GM18508 (cell line): ENCODE results near the gene ANKMY1.

Experiments used
- ATAC-seq: cut with Tn5 transposase; IDR thresholded peaks from one replicate; pipeline ENCODE4 v1.9.1; 2021; ENCODE audit warnings: moderate number of reproducible peaks; ENCODE audit not compliant: insufficient read depth, unreplicated experiment

Gene ANKMY1

DNA sequence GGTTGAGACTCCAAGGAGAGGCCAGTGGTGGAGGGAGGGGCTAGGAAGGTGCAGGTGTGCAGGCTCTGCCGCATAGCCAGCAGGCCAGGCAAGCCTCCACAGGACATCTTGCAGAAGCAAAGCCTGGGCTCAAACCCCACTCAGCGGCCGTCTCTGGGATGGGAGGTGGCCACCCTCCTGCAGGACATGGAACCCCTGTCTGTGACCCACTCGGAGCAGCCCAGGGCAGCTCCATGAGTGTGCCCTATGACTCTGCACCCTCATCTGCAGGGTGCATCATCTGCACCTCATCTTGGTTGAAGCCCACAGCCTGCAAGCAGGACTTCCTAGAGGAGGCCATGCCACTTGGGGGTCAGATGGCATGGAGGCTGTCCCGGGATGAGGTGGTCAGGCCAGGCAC lies 76.1 kb downstream of the ANKMY1 start:
- ATAC-seq, result no peak

DNA sequence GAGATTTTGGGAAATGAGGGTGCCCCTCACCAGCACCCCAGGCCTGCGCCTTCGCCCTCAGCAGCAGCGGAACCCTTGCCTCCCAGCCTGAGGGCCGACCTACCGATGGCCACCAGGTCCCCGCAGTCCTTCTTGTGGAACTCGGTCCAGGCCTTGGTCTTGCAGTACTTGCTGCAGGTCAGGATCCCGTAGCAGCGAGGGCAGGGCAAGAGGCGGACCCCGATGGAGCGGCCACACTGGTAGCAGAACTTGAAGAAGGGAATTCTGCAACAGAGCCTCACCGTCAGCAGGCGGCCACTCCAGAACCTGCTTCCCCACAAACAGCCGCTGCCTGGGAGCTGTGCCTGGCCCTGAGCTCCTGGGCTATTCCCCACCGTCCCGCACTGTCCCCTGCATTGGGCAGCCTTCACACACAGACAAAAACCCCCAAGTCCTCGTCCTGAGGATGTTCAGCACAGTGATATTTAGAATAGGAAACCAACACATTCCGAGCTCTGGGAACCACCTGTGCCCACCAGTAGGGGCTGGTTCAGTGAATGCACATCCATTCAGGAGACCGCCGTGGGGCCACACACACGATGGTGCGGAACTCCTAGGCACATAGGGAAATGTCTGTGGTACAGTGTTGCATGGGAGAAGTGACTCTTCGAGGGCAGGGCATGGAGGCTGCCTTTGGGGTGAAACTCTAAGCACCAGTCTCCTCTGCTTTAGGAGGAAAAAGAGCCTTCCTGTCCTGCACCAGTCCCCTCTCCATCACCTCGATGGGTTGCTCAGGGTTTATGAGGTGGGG lies 76.8 kb downstream of the ANKMY1 start:
- no peak for ATAC-seq

DNA sequence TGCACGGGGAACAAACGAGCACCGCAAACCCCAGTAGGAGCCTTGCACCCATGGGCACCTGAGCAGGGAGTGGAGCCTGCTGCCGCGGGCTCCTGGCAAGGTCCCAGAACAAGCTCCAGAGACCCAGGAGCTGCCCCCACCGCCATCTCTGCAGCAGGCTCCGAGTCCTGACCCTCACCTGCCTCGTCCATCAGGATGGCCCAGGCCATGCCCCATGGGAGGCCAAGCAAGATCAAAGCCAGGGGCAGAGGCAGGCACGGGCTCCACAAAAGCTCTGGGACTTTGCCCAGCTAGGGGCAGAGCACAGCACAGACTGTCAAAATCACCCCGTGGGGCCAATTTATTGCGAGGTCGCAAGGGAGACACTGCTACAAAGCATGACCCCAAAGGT lies 78.7 kb downstream of the ANKMY1 start:
- ATAC-seq, result no peak

DNA sequence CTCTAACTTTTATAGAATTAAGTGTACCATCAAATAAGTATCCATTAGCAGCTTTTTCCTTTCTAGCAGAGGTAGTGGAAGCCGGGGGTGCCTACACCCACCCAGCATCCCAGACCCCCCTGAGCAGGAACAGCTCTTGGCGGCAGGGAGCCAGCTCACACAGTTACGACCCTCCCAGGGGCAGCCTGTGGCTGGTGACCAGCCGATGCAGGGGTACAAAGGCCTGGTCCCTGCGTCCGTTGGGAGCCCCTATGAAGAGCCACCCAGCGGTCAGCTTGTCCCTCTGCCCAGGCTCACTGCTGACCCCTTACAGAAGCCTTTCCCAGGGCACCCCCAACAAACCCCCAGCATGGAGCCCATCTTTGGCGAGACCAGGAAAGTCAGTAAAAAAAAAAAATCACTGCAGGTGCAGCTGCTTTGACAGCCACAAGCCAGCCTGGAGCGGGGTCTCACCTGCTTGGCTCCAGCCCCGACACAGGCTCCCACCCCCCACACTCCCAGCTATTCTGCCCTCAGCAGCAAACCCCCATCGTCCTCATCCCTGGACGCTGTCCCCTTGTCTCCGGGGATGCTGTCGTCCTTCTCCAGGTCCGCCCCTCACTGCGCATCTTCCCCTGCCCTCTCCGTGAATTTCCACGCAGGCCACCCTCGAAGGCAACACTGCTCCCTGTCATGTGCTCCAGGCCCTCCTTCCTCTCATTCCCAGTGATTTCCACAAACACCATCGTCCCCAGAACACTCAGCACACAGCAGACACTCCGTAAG lies 79.3 kb downstream of the ANKMY1 start:
- no peak for ATAC-seq

DNA sequence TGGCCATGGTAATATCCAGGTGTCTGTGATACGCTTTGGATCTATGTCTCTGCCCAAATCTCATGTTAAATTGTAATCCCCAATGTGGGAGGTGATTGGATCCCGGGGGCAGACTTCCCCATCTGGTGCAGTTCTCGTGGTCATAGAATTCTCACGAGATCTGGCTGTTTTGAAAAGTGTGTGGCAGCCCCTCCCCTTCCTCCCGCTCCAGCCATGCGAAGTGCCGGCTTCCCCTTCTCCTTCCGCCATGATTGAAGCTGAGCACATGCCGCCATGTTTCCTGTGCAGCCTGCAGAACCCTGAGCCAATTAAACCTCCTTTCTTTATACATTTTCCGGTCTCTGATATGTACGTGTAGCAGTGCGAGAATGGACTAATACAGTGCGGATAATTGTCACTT lies 79.9 kb downstream of the ANKMY1 start:
- no peak for ATAC-seq

DNA sequence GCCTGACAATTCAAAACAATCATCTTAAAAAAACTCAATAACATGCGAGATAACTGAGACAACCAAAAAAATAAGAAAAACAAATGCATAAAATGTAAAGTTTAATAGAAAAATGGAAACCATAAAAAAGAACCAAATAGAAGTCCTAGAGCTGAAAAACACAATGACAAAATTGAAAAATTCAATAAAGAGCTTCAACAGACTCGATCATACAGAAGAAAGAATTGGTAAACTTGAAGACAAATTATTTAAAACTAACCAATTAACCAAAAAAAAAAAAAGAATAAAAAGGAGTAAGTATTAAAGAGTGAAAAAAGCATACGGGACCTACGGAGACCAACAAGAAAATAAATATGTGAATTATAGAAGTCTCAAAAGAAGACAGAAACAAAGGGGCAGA lies 84.6 kb downstream of the ANKMY1 start:
- no peak for ATAC-seq

DNA sequence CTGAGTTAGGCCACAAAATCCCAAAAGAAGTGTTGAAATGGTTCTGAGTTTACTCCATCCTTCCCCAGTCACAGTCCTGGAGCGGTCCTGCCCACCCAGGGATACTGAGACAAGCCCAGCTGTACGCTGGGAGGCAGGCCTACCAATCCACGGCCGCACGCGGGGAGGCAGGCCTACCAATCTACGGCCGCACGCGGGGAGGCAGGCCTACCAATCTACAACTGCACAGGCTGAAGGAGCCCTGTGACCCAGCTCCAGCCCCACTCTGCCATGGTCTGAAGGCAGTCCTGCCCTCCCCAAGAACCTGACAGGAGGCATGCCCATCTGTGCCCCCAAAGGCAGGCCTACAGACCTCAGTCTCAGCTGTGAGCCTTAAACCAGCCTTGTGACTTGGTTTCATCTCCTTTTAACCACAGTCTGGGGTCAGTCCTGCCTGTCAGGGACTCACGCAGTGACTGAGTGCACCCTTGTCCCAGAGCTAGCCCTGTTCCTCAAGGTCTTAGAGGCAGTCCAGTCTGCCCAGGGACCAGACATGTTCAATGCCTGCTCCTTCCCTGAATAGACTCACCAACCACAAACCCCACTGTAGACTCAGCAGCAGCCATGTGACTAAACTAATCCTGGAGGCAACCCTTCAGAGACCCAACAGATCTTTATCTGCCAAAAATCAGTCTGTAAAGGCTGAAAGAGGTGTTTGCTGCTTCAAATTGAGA lies 85.6 kb downstream of the ANKMY1 start:
- no peak for ATAC-seq

DNA sequence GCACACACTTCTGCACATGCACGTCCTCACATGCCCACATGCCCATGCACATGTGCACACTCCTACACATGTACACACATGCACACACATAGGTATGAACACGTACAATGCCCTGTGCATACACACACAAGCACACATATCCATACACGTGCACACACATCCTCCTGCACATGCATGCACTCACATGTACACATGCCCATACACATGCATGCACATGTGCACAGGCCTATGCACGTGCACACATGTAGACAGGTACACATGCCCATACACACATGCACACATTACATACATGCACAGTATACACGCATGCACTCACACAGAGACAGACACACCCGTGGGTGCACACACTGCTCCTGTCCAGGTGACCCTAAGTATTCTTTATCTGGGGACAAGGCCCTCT lies 88.0 kb downstream of the ANKMY1 start:
- ATAC-seq, result no peak

DNA sequence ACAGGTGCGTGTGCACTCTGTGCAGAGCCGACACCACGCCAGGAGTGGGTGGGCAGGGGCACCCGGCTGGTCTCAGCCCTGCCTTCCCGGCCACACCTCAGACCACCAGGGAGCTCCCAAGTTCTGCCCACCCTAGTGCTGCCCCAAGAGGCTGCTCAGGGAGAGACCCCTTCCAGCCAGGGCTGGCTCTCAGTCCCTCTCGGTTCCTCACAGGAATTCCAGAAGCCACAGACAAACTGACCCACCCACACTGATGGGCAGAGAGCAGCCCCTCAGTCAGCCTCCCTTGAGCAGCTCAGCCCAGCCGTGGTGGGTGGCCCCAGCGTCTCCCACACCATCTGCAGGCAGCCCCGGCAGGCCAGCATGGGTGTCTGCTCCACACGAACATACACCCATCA lies 88.5 kb downstream of the ANKMY1 start:
- ATAC-seq, result no peak

DNA sequence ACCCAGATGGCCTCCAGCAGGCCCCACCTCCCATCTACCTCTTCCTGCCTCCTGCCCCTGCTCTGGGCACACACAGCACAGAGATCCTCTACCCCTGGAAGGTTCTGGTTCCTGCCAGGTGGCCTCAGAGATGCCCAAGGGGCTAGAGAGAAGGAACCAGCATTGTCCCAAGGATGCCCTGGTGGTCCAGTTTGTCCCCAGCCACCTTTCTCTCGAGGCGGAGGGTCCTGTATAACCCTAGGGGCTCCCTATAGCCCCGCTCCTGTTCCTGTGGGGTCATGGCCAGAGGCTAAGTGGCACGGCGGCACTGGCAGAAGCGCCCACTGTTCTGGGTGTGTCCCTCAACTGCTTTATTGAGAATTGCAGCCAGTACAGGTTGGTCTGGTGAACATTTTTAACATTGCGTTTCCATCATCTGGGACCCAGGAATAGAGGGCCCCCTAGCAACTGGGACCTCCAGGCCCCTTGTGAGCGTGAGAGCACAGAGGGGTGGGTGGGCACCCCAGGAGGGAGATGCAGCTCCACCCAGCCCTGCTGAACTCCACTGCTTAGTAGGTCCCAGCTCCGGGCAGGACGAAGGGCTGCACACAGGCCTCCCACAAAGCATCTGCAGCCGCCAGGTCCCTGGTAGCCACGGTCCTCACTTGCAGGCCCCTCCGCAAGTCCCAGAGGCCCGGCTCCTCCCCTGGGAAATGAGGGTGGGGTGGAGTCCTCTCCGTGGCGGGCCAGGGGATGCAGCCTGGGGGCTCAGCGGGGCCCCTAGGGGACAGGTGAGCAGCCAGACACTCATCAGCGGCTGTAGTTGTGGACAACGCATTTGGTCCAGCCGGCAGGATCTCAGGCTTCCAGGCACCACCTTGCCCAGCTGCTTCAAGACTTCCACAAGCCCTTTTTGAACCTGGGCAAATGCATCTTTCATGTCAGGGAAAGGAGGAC lies 89.2 kb downstream of the ANKMY1 start:
- ATAC-seq, result no peak

DNA sequence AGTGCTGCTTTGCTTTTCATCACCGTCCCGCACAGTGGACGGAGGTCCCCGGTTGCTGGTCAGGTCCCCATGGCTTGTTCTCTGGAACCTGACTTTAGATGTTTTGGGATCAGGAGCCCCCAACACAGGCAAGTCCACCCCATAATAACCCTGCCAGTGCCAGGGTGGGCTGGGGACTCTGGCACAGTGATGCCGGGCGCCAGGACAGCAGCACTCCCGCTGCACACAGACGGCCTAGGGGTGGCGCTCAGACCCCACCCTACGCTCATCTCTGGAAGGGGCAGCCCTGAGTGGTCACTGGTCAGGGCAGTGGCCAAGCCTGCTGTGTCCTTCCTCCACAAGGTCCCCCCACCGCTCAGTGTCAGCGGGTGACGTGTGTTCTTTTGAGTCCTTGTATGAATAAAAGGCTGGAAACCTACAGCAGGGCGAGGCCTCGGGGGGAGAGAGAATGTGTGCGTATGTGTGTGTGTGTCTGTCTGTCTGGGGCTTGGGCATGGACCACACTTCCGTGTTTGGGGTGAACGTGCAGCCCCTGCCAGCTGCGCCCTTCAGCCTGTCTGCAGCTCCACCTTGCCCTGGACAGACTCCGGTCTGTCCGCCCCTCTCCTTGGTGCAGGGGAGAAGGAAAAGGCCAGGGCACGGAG lies 90.0 kb downstream of the ANKMY1 start:
- ATAC-seq, result no peak

DNA sequence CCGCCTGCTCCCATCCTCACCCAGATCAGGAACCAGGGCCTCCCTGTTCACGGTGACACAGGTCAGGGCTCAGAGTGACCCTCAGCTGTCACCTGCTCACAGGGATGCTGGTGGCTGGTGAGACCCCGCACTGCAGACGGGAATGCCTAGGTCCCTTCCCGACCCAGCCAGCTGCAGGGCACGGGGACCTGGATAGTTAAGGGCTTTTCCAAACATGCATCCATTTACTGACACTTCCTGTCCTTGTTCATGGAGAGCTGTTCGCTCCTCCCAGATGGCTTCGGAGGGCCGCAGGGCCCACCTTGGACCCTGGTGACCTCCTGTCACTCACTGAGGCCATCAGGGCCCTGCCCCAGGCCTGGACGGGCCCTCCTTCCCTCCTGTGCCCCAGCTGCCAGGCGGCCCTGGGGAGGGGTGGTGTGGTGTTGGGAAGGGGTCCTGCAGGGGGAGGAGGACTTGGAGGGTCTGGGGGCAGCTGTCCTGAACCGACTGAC lies 90.6 kb downstream of the ANKMY1 start:
- ATAC-seq, result no peak

DNA sequence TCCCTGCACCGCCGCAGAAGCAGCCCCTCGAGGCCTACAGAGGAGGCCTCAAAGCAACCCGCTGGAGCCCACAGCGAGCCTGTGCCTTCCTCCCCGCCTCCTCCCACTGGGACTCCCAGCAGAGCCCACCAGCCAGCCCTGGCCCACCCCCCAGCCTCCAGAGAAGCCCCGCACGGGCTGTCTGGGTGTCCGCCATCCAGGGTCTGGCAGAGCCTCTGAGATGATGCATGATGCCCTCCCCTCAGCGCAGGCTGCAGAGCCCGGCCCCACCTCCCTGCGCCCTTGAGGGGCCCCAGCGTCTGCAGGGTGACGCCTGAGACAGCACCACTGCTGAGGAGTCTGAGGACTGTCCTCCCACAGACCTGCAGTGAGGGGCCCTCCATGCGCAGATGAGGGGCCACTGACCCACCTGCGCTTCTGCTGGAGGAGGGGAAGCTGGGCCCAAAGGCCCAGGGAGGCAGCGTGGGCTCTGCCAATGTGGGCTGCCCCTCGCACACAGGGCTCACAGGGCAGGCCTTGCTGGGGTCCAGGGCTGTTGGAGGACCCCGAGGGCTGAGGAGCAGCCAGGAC lies 91.1 kb downstream of the ANKMY1 start:
- no peak for ATAC-seq

DNA sequence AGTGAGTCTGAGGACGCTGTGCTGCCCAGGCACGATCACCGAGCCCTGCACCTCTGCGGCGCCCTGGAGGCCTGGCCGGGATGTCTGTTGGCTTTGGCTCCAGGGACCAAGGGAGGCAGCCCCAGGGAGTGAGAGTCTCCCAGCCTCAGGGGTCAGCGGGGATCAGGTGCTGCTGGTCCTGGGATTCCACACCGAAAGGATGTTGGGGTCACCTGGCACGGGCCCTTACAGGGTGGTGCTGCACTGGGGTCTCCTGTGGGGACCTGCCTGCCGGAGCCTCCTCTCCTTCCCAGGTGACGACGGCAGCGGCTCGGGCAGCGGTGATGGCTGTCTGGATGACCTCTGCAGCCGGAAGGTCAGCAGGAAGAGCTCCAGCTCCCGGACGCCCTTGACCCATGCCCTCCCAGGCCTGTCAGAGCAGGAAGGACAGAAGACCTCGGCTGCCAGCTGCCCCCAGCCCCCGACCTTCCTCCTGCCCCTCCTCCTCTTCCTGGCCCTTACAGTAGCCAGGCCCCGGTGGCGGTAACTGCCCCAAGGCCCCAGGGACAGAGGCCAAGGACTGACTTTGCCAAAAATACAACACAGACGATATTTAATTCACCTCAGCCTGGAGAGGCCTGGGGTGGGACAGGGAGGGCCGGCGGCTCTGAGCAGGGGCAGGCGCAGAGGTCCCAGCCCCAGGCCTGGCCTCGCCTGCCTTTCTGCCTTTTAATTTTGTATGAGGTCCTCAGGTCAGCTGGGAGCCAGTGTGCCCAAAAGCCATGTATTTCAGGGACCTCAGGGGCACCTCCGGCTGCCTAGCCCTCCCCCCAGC lies 91.8 kb downstream of the ANKMY1 start:
- no peak for ATAC-seq

DNA sequence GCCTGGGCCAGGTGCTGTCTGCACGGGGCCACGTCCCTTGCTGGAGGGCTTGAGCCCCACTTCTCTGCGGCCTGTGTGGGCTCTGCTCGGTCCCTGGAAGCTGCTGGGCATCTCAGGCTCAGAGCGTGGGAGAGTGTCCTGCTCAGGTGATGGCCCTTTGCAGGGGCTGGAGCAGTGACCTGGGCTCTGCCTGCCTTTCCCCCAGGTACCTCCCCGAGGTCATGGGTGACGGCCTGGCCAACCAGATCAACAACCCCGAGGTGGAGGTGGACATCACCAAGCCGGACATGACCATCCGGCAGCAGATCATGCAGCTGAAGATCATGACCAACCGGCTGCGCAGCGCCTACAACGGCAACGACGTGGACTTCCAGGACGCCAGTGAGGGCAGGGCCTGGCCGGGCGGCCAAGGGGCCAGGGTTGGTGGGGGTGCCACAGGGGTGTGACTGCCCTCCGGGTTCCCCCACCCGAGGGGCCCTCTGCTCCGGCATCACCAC lies 92.5 kb downstream of the ANKMY1 start:
- ATAC-seq, result no peak

DNA sequence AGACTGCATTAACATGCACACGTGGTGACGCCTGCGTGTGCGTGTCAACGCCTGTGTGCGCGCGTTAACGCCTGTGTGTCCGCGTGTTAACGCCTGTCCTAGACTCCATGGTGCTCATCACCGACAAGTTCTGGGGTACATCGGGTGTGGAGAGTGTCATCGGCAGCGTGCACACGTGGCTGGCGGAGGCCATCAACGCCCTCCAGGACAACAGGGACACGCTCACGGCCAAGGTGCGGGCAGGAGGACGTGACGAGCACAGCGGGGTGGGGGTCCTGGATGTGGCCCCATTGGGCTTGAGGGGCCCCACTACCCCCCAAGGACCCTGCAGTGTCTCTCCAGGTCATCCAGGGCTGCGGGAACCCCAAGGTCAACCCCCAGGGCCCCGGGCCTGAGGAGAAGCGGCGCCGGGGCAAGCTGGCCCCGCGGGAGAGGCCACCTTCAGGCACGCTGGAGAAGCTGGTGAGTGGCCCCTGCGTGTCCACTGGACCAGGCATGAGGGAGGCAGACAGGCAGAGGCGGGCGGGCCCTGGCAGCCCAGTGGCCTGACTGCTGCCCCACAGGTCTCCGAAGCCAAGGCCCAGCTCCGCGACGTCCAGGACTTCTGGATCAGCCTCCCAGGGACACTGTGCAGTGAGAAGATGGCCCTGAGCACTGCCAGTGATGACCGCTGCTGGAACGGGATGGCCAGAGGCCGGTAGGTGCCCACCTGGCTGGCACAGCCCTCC lies 93.1 kb downstream of the ANKMY1 start:
- ATAC-seq, result no peak

DNA sequence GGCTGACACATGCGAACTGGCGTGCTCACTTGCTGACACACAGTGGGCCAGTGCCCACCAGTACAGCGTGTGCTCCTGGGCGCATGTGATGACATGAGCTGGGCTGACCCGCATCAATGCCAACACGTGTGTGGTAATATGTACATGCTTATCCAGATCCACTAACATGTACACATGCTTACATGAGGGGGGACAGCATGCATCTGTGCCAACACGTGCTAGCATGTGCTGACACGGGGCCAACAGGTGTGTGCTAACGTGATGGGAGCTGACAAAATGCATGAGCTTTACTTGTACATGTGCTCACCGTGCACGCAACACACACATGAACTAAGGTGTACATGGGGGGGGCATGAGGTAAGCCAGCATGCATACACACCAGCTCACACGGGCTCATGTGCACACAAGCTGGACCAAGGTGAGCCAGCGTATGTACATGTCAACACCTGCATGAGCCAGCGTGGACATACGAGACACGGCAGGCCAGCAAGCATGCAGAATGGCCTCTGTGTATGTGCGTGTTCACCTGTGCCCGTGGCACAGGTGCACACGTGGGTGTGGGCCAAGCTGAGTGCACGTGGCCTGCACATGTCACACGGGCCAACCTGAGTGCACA lies 93.8 kb downstream of the ANKMY1 start:
- ATAC-seq, result no peak
